ENCODE data around the gene BIRC7.

BIRC7 gene

DNA sequence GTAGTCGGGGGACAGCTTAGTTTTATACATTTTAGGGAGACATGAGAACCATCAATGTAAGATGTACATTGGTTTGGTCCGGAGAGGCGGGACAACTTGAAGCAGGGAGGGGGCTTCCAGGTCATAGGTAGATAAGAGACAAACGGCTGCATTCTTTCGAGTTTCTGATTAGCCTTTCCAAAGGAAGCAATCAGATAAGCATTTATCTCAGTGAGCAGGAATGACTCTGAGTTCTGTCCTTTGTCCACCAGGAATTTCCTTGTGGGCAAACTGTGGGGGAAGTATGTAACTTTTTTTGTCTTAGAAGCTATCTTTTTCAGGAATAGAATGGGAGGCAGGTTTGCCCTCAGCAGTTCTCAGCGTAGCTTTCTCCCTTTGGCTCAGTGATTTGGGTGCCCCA lies 21.2 kb upstream of the BIRC7 start:
- DNase-seq (ENCODE audit: low read depth) = no peak
- TF ChIP-seq, protein P1, sequence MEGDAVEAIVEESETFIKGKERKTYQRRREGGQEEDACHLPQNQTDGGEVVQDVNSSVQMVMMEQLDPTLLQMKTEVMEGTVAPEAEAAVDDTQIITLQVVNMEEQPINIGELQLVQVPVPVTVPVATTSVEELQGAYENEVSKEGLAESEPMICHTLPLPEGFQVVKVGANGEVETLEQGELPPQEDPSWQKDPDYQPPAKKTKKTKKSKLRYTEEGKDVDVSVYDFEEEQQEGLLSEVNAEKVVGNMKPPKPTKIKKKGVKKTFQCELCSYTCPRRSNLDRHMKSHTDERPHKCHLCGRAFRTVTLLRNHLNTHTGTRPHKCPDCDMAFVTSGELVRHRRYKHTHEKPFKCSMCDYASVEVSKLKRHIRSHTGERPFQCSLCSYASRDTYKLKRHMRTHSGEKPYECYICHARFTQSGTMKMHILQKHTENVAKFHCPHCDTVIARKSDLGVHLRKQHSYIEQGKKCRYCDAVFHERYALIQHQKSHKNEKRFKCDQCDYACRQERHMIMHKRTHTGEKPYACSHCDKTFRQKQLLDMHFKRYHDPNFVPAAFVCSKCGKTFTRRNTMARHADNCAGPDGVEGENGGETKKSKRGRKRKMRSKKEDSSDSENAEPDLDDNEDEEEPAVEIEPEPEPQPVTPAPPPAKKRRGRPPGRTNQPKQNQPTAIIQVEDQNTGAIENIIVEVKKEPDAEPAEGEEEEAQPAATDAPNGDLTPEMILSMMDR (IDR thresholded peaks at IDR 0.05; ENCODE audit: control insufficient read depth, insufficient read depth, low read depth, low read length, missing control alignments) = no peak

DNA sequence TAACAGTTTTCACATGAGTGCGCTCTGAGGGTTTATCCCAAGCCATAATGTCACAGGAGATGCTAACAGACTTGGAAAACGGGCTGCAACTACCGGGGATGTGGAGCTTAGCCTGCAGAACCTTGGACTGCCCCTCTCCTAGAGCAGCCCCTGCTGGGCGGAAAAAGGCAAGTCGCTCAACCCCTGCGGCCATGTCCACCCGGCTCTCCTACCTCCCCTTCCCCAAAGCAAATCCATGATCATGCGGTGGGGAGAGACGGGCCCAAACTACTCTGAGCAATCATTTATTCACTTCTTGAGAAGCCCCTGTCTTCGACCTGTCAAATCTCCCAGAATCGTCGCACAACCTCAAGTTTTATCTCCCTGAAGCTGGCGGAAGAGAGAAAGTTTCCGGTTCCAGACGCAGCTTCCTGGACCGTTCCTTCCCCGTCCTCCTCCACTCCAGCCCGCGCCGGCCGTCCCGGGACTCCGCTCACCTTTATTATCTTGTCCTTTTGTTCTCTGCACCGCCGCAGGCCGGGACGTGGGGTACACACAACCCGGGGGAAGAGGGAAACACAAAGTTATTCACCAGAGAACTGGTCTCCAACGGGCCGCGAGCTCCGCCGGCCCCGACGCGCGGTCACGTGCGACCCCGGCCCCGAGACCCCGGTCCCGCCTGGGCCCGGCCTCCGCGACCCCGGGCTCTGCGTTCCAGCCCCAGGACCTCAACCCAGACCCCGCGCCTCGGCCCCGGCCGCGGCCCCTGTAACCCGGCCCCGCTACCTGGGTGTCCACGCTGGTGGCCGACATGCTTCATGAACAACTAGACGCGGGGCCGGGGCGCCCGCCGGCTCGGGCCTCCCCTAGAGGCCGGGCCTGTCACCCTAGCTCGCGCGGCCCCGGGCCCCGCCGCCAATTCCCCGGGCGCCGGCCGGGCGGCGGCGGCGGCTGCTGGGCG lies 20.3 kb upstream of the BIRC7 start:
- TF ChIP-seq, protein P1 (IDR thresholded peaks at IDR 0.05; ENCODE audit: control insufficient read depth, insufficient read depth, low read depth, low read length, missing control alignments) = peak; percentile 69
- H3K4me3 ChIP-seq (ENCODE audit: control insufficient read depth, low read depth, low read length) = peak overlapping the region; percentile 92
- DNase-seq (ENCODE audit: low read depth) = no peak

More for the DNA sequence above, 21.2 kb upstream of the BIRC7 start:
- H3K4me3 ChIP-seq (ENCODE audit: control insufficient read depth, low read depth, low read length) = peak overlapping the region; percentile 92

DNA sequence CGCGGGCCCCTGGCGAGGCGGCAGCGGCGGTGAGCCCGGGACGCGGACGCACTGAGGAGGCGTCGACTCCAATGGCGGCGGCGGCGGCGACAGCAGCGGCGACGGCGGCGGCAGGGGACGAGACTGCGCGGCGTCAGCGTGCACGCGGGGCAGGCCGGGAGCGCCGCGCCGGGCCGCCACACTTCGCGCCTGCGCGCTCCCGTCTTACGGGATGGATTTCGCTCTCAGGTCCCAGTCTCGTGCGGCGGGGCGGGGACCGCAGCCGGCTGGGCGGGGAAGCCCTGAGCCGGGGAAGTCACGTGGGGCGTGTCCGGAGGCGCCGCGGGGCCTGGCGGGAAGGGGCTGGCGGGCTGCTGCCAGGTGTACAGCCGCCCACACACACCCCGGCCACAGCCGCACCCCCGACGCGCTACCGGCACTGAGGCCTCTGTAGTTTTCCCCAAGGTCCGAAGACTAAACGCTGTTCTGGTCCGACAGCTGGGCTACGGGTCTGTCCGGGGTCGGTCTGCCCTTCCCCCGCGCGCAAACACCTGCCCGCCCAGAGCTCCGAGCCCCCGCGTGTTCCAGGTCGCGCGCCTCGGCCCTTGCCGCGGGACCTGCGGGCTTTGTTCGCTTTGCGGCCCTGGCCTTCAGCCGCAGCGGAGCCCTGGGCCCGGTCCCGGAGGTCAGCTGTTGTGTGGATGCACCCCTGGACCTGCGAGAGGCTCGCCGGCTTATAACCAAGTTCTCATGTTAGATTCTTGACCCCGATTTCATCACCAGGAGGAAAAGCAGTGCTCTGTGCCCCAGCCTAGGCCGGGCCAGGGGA lies 19.5 kb upstream of the BIRC7 start, which contains the start of gene YTHDF1:
Gene YTHDF1, minus strand, starts transcription at position 91 of the 808 bp plus-strand sequence. CDS start 239 bp downstream, outside the sequence.
- H3K4me3 ChIP-seq (ENCODE audit: control insufficient read depth, low read depth, low read length) = peak within 1 kb of the TSS; percentile 92
- DNase-seq (ENCODE audit: low read depth) = peak; percentile 50
- TF ChIP-seq, protein P1 (IDR thresholded peaks at IDR 0.05; ENCODE audit: control insufficient read depth, insufficient read depth, low read depth, low read length, missing control alignments) = no peak

DNA sequence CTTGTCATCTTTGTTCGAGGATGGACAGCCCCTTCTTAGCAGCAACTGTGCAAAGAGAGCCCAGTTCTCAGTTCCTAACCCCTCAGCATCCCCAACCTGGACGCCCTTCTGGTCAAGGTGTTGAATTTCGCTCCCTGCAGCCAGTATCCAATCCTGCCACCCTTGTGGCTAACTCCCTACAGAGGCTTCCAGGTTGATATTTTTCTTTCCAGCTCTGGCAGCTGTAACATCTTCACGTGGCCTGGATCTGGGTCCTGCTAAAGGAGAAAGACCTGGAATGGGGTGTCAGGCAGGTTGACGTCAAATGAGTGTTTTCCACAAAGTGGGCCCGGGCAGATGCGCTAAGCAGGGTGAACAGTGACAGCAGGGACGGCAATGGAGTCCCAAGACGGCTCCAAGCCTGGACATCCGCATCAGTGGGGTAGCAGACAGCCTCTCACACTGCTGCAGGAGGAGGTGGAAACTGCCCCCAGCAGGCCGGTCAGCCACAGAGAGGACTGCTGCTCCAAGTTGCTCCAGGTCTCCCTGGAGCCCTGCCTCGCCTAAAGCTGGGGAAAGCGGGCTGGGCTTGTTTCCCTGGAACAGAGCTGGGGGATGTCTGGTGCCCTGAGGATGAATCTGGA lies 18.7 kb upstream of the BIRC7 start:
- H3K4me3 ChIP-seq (ENCODE audit: control insufficient read depth, low read depth, low read length) = peak overlapping the region; percentile 76
- no peak for DNase-seq (ENCODE audit: low read depth)
- TF ChIP-seq, protein P1 (IDR thresholded peaks at IDR 0.05; ENCODE audit: control insufficient read depth, insufficient read depth, low read depth, low read length, missing control alignments) = no peak

DNA sequence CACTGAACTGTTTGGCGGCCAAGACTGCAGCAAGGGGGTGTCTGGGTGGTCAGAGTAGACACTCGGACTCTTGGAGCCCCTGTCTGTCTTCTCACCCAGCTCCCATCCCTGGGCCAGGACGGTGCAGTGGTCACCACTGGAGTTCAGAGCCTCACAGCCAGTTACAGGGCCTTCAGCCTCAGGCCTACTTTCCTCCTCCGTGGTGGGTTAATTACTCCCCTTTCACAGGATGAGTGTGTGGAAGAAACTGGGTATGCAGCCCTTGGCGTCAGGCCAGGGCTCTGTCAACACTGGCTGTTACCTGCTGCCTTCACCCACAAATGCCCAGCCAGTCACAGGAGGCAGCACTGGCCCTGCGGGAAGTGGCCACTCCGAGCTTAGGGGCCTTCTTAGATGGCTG lies 18.0 kb upstream of the BIRC7 start:
- TF ChIP-seq, protein P1 (IDR thresholded peaks at IDR 0.05; ENCODE audit: control insufficient read depth, insufficient read depth, low read depth, low read length, missing control alignments) = no peak
- H3K4me3 ChIP-seq (ENCODE audit: control insufficient read depth, low read depth, low read length) = no peak overlapping the region
- no peak for DNase-seq (ENCODE audit: low read depth)
